PC-9 (cell line): ENCODE results near the gene PRCP. TPM values are rescaled to one million over a fixed set of nuclear protein-coding genes. Genes with fewer than 3 reads are reported as not detected.

ENCODE experiments used
- Bru-seq: library from RNA; stranded (reverse); fragments of 400-500 nt; gene quantifications from one replicate; lab custom pipeline; 2021; lab: Mats Ljungman, UMichigan
- BruChase-seq, 2 experiments: library from RNA; stranded (reverse); fragments of 400-500 nt; gene quantifications; one replicate each; lab custom pipeline; 2021; lab: Mats Ljungman, UMichigan
- BruUV-seq: library from RNA; stranded (reverse); fragments of 400-500 nt; replicated peaks from 2 replicates; lab custom pipeline; 2021; lab: Mats Ljungman, UMichigan
- CTCF ChIA-PET: fragments of 300-600 bp; sonication (Branson Sonifier 250); formaldehyde crosslinking; loops from one replicate; lab custom pipeline; 2022; ENCODE audit warnings: antibody characterized with exemption; lab: Charles Lee
- POLR2A ChIA-PET: fragments of 300-600 bp; sonication (Branson Sonifier 250); formaldehyde crosslinking; loops from one replicate; lab custom pipeline; 2022; ENCODE audit warnings: antibody characterized with exemption; ENCODE audit not compliant: unreplicated experiment; lab: Charles Lee
- DNase-seq, 2 experiments: peaks; one replicate each; pipeline versions ENCODE4 v3.0.0 to v3.0.0-alpha.2; 2015 to 2022; ENCODE audit warnings: mixed read lengths in 1 of 2
- H2AFZ ChIP-seq: fragments of 200-600 bp; sonication (generic); 2 replicates; pipeline ENCODE4 v1.8.1; 2017; ENCODE audit warnings: antibody characterized with exemption
- H3F3A ChIP-seq: fragments of 200-600 bp; sonication (generic); 2 replicates; pipeline ENCODE4 v1.8.1; 2017; ENCODE audit warnings: antibody characterized with exemption, mild to moderate bottlenecking, low read depth; ENCODE audit not compliant: insufficient read depth
- H3K27ac ChIP-seq: fragments of 200-600 bp; sonication (generic); 2 replicates; pipeline ENCODE4 v1.6.1; 2016; ENCODE audit warnings: mixed run types
- H3K27me3 ChIP-seq: fragments of 200-600 bp; sonication (generic); 2 replicates; pipeline ENCODE4 v1.6.1; 2016; ENCODE audit warnings: low read depth, mixed run types; ENCODE audit not compliant: insufficient read depth
- H3K36me3 ChIP-seq: fragments of 200-600 bp; sonication (generic); 2 replicates; pipeline ENCODE4 v1.6.1; 2016; ENCODE audit warnings: low read depth, mixed run types
- H3K4me1 ChIP-seq: fragments of 200-600 bp; sonication (generic); replicated peaks from 2 replicates; pipeline ENCODE4 v1.6.1; 2016; ENCODE audit warnings: mixed run types; ENCODE audit not compliant: insufficient read depth
- H3K4me2 ChIP-seq: fragments of 200-600 bp; sonication (generic); 2 replicates; pipeline ENCODE4 v1.6.1; 2017; ENCODE audit warnings: mixed run types
- H3K4me3 ChIP-seq: fragments of 200-600 bp; sonication (generic); 2 replicates; pipeline ENCODE4 v1.6.1; 2016; ENCODE audit warnings: mixed run types
- H3K79me2 ChIP-seq: fragments of 200-600 bp; sonication (generic); 2 replicates; pipeline ENCODE4 v1.6.1; 2017; ENCODE audit warnings: low read depth, mixed run types
- H3K9me2 ChIP-seq: fragments of 200-600 bp; sonication (generic); 2 replicates; pipeline ENCODE4 v1.8.1; 2017; ENCODE audit warnings: mild to moderate bottlenecking; ENCODE audit not compliant: insufficient read depth
- H3K9me3 ChIP-seq: fragments of 200-600 bp; sonication (generic); 2 replicates; pipeline ENCODE4 v1.8.1; 2016; ENCODE audit warnings: low read depth; ENCODE audit not compliant: insufficient read depth
- H4K20me1 ChIP-seq: fragments of 200-600 bp; sonication (generic); 2 replicates; pipeline ENCODE4 v1.8.1; 2017; ENCODE audit not compliant: insufficient read depth
- CTCF ChIP-seq: fragments of 200-600 bp; sonication (generic); conservative IDR thresholded peaks from 2 replicates; pipeline ENCODE4 v1.6.1; 2017; ENCODE audit warnings: mixed run types, antibody characterized with exemption, mild to moderate bottlenecking, moderate library complexity
- EZH2 ChIP-seq: fragments of 200-600 bp; sonication (generic); IDR thresholded peaks from 2 replicates; pipeline ENCODE4 v1.8.0; 2017; ENCODE audit warnings: antibody characterized with exemption, low read depth
- intact Hi-C: fragments of 100-400 bp; cut with micrococcal nuclease; formaldehyde crosslinking; loops from one replicate; pipeline ENCODE4 v1.10.0; 2022; ENCODE audit not compliant: unreplicated experiment
- long read RNA-seq: library from polyadenylated mRNA; stranded (forward); transcript quantifications from one replicate; pipeline ENCODE4 v2.0.0, GENCODE V29; 2022
- total RNA-seq: library from RNA; stranded (reverse); gene quantifications from 2 replicates; pipeline ENCODE4 v1.2.3, GENCODE V29; 2021

Gene PRCP
- total RNA-seq (42.7 and 46.2 TPM in 2 replicates), Bru-seq, nascent RNA (percentile 66 among the genes with signal in this experiment), BruChase-seq, experiment 1, labeled RNA remaining after a 2-hour chase (percentile 55 among the genes with signal in this experiment), BruChase-seq, experiment 2, labeled RNA remaining after a 6-hour chase (percentile 65 among the genes with signal in this experiment)
- long read RNA-seq, full-length matches to known transcripts = 53 of 70 reads
- long read RNA-seq, partial matches to known transcripts = 2 of 70 reads
- long read RNA-seq, other reads (novel, unspliced or antisense) = 15 of 70 reads

GRCh38 chr11:82900277-82901164 is at the start of gene PRCP:
TSS of gene PRCP (minus strand) at chr11:82900430. CDS start at chr11:82900402, 28 bp downstream.
- intact Hi-C loops = loop anchor here (1.0 to 2.0 kb wide), 7 partner anchors 34 to 824 kb away; partner anchors contain the start of genes ANKRD42 and PCF11
- H3K36me3 ChIP-seq = no peaks in the 10 kb centered on the region
- H3K79me2 ChIP-seq = peaks cover 38% of the 10 kb centered on the region
- peak within 1 kb of the TSS; percentile 88 for H3K4me3 ChIP-seq
- H3K4me1 ChIP-seq = peaks cover 17% of the 10 kb centered on the region
- H3K27ac ChIP-seq = peak within 1 kb of the TSS; percentile 31; the same call in 1 of the 2 replicates
- no peaks in the 10 kb centered on the region for H3K27me3 ChIP-seq
- no peaks in the 10 kb centered on the region for H3K9me3 ChIP-seq
- POLR2A ChIA-PET = interaction anchor here (0.5 to 1.2 kb wide), 10 partner anchors 33 to 694 kb away, joined by 3 to 14 read pairs (median 4); partner anchors contain the start of genes CCDC90B and PCF11
- no TSS peak for BruUV-seq
- H3K4me2 ChIP-seq = peak within 1 kb of the TSS; percentile 87
- TF ChIP-seq CTCF (no peak), EZH2 (no peak)
- peak within 1 kb of the TSS; percentile 98 for H2AFZ ChIP-seq
- H3K9me2 ChIP-seq = no peaks in the 10 kb centered on the region
- peaks cover 4% of the 10 kb centered on the region; the same call in 1 of the 2 replicates for H3F3A ChIP-seq
- peak; percentile 92 to 95 for DNase-seq
- no peaks in the 10 kb centered on the region for H4K20me1 ChIP-seq
- CTCF ChIA-PET = interaction anchor here (0.6 to 1.4 kb wide), 2 partner anchors 33 to 908 kb away, joined by 3 to 8 read pairs; no protein-coding TSS in a partner anchor

DNA sequence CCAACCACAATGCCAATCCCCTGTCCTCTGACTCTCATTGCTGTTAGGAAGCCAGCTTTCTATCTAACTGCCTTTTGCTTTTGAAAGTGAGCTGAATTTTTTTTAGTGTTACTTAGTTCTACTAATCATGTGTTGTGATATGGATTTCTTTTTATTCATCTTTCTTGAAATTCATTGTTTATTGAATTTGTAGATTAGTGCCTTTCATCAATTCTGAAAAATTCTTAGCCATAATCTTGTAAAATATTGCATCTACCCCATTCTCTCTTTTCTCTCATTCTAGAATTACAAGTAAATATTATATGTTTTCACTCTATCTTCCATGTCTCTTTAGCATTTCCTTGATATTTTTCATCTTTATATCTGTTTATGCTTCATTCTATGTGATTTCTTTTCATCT is 49.1 kb upstream of the PRCP start:
- POLR2A ChIA-PET = interaction anchor here (0.7 kb wide), 1 partner anchor 106 kb away, joined by 4 read pairs; no protein-coding TSS in a partner anchor
- CTCF ChIA-PET = no interaction called here
- no TSS peak for BruUV-seq

More for the DNA sequence above, 49.1 kb upstream of the PRCP start:
- Histone ChIP-seq H3K4me3 (no peak overlapping the region), H3K27ac (no peak overlapping the region), H3F3A (no peaks in the 10 kb centered on the region), H3K79me2 (no peaks in the 10 kb centered on the region), H3K9me2 (no peaks in the 10 kb centered on the region), H3K4me2 (no peak overlapping the region), H2AFZ (no peak overlapping the region), H4K20me1 (no peaks in the 10 kb centered on the region), H3K9me3 (no peaks in the 10 kb centered on the region), H3K36me3 (no peaks in the 10 kb centered on the region), H3K4me1 (no peaks in the 10 kb centered on the region), H3K27me3 (no peaks in the 10 kb centered on the region)
- no peak for DNase-seq
- TF ChIP-seq EZH2 (no peak), CTCF (no peak)
- intact Hi-C loops = no loop called here
